ENCODE results near the gene EFCAB5. TPM values are rescaled to one million over a fixed set of nuclear protein-coding genes. Genes with fewer than 3 reads are reported as not detected.
"Not testable (repeated sequence)": the region's sequence is repeated elsewhere in the genome, so short reads cannot be mapped to it uniquely, and the experiment has no call there.

EFCAB5 gene
- polyA plus RNA-seq (0.42 and 1.0 TPM in 2 replicates), polyA minus RNA-seq (1.5 and 1.7 TPM in 2 replicates)

DNA sequence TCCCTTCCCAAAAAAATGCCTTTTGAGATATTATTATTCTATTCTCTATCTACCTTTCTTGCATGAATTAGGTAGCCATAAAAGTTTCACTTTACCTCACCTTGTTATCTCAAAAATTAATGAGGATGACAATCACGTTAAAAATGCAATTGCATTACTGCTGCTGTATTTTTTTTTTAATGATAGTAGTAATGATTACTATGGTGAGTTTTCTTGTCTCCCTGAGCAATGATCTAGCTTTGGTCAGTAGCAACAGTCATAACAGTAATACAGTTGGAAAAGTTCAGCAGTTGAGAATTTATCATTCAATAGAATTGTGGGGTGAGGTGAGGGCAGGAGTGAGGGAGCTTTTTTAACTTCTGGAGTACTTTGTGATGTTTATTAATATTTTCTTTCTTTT lies at the start of gene EFCAB5:
Gene EFCAB5, plus strand, starts transcription at position 301 of the 400 bp plus-strand sequence. CDS start 163 bp downstream, outside the sequence.
- H3F3A ChIP-seq (ENCODE audit: insufficient read depth, low read length, poor library complexity, severe bottlenecking): no peaks in the 10 kb centered on the region
- no peak within 1 kb of the TSS for H2AFZ ChIP-seq (ENCODE audit: low read depth, low read length)
- H3K9me2 ChIP-seq (ENCODE audit: insufficient read depth, low read length): no peaks in the 10 kb centered on the region

DNA sequence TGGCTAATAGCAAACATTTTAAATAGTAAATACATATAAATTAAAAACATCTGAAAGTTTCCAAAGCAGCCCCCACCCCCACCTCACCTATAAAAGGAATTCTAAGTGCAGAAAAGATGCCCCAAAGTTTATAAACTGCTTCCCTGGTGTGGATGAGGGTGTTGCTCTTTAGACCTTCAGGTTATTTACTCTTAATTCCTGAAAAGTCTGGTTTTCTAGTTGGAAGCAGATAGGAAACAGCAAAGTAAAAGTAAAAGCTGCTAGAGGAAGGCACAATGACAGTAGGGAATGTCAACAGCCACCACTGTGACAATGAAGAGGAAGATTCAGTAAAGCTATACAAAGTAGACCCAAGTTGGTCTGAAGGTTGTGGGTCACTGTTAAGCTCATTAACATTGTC lies 49.2 kb upstream of the EFCAB5 start:
- Histone ChIP-seq H3K79me2 (replicated peaks; ENCODE audit: insufficient read depth, low read length) (peaks cover 44% of the 10 kb centered on the region), H3K4me2 (ENCODE audit: low read length) (no peak overlapping the region), H3K4me3 (ENCODE audit: low read length) (no peak overlapping the region), H3K27me3 (ENCODE audit: insufficient read depth, low read depth, low read length) (no peaks in the 10 kb centered on the region), H2AFZ (ENCODE audit: low read depth, low read length) (no peak overlapping the region), H3K27ac (ENCODE audit: low read length) (no peak overlapping the region), H4K20me1 (ENCODE audit: insufficient read depth) (peaks cover 2% of the 10 kb centered on the region), H3K9me2 (ENCODE audit: insufficient read depth, low read length) (no peaks in the 10 kb centered on the region), H3K9ac (ENCODE audit: low read length) (no peak overlapping the region), H3K36me3 (ENCODE audit: insufficient read depth, low read length) (peaks cover 4% of the 10 kb centered on the region), H3K9me3 (ENCODE audit: low read length) (no peaks in the 10 kb centered on the region), H3F3A (ENCODE audit: insufficient read depth, low read length, poor library complexity, severe bottlenecking) (no peaks in the 10 kb centered on the region)
- TF ChIP-seq MXI1 (conservative IDR thresholded peaks at IDR 0.05; ENCODE audit: poor library complexity, severe bottlenecking) (no peak), POLR2AphosphoS5 (IDR thresholded peaks at IDR 0.05) (no peak), TAF1 (IDR thresholded peaks at IDR 0.05; ENCODE audit: low read depth) (no peak), EZH2 (IDR thresholded peaks at IDR 0.05; ENCODE audit: borderline replicate concordance, insufficient read depth, low read length, poor library complexity, severe bottlenecking) (no peak), SMC3 (conservative IDR thresholded peaks at IDR 0.05; ENCODE audit: poor library complexity) (no peak), RAD21 (conservative IDR thresholded peaks at IDR 0.05) (no peak), EP300 (conservative IDR thresholded peaks at IDR 0.05; ENCODE audit: poor library complexity, severe bottlenecking) (no peak)
- TF ChIP-seq, protein P1, sequence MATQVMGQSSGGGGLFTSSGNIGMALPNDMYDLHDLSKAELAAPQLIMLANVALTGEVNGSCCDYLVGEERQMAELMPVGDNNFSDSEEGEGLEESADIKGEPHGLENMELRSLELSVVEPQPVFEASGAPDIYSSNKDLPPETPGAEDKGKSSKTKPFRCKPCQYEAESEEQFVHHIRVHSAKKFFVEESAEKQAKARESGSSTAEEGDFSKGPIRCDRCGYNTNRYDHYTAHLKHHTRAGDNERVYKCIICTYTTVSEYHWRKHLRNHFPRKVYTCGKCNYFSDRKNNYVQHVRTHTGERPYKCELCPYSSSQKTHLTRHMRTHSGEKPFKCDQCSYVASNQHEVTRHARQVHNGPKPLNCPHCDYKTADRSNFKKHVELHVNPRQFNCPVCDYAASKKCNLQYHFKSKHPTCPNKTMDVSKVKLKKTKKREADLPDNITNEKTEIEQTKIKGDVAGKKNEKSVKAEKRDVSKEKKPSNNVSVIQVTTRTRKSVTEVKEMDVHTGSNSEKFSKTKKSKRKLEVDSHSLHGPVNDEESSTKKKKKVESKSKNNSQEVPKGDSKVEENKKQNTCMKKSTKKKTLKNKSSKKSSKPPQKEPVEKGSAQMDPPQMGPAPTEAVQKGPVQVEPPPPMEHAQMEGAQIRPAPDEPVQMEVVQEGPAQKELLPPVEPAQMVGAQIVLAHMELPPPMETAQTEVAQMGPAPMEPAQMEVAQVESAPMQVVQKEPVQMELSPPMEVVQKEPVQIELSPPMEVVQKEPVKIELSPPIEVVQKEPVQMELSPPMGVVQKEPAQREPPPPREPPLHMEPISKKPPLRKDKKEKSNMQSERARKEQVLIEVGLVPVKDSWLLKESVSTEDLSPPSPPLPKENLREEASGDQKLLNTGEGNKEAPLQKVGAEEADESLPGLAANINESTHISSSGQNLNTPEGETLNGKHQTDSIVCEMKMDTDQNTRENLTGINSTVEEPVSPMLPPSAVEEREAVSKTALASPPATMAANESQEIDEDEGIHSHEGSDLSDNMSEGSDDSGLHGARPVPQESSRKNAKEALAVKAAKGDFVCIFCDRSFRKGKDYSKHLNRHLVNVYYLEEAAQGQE (IDR thresholded peaks at IDR 0.05; ENCODE audit: borderline replicate concordance): no peak
- TF ChIP-seq, protein P2, sequence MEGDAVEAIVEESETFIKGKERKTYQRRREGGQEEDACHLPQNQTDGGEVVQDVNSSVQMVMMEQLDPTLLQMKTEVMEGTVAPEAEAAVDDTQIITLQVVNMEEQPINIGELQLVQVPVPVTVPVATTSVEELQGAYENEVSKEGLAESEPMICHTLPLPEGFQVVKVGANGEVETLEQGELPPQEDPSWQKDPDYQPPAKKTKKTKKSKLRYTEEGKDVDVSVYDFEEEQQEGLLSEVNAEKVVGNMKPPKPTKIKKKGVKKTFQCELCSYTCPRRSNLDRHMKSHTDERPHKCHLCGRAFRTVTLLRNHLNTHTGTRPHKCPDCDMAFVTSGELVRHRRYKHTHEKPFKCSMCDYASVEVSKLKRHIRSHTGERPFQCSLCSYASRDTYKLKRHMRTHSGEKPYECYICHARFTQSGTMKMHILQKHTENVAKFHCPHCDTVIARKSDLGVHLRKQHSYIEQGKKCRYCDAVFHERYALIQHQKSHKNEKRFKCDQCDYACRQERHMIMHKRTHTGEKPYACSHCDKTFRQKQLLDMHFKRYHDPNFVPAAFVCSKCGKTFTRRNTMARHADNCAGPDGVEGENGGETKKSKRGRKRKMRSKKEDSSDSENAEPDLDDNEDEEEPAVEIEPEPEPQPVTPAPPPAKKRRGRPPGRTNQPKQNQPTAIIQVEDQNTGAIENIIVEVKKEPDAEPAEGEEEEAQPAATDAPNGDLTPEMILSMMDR (IDR thresholded peaks at IDR 0.05; ENCODE audit: poor library complexity, severe bottlenecking): no peak

More for the DNA sequence above, at the start of gene EFCAB5:
- no peak within 1 kb of the TSS for H3K27ac ChIP-seq (ENCODE audit: low read length)
- no peak within 1 kb of the TSS for H3K4me3 ChIP-seq (ENCODE audit: low read length)
- H4K20me1 ChIP-seq (ENCODE audit: insufficient read depth): no peaks in the 10 kb centered on the region
- no peaks in the 10 kb centered on the region for H3K9me3 ChIP-seq (ENCODE audit: low read length)
- TF ChIP-seq TAF1 (IDR thresholded peaks at IDR 0.05; ENCODE audit: low read depth) (no peak), SMC3 (conservative IDR thresholded peaks at IDR 0.05; ENCODE audit: poor library complexity) (no peak), RAD21 (conservative IDR thresholded peaks at IDR 0.05) (no peak), MXI1 (conservative IDR thresholded peaks at IDR 0.05; ENCODE audit: poor library complexity, severe bottlenecking) (no peak), EP300 (conservative IDR thresholded peaks at IDR 0.05; ENCODE audit: poor library complexity, severe bottlenecking) (no peak), POLR2AphosphoS5 (IDR thresholded peaks at IDR 0.05) (no peak), EZH2 (IDR thresholded peaks at IDR 0.05; ENCODE audit: borderline replicate concordance, insufficient read depth, low read length, poor library complexity, severe bottlenecking) (no peak)
- TF ChIP-seq, protein P2 (IDR thresholded peaks at IDR 0.05; ENCODE audit: poor library complexity, severe bottlenecking): no peak
- TF ChIP-seq, protein P1 (IDR thresholded peaks at IDR 0.05; ENCODE audit: borderline replicate concordance): no peak
- H3K4me2 ChIP-seq (ENCODE audit: low read length): no peak within 1 kb of the TSS
- no peak within 1 kb of the TSS for H3K9ac ChIP-seq (ENCODE audit: low read length)
- H3K36me3 ChIP-seq (ENCODE audit: insufficient read depth, low read length): no peaks in the 10 kb centered on the region
- peaks cover 8% of the 10 kb centered on the region for H3K27me3 ChIP-seq (ENCODE audit: insufficient read depth, low read depth, low read length)
- H3K79me2 ChIP-seq (replicated peaks; ENCODE audit: insufficient read depth, low read length): no peaks in the 10 kb centered on the region

DNA sequence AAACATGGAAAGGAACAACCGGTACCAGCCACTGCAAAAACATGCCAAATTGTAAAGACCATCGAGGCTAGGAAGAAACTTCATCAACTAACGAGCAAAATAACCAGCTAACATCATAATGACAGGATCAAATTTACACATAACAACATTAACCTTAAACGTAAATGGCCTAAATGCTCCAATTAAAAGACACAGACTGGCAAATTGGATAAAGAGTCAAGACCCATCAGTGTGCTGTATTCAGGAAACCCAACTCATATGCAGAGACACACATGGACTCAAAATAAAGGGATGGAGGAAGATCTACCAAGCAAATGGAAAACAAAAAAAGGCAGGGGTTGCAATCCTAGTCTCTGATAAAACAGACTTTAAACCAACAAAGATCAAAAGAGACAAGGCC lies 44.3 kb upstream of the EFCAB5 start:
- H2AFZ ChIP-seq (ENCODE audit: low read depth, low read length); H3F3A ChIP-seq (ENCODE audit: insufficient read depth, low read length, poor library complexity, severe bottlenecking); H3K36me3 ChIP-seq (ENCODE audit: insufficient read depth, low read length); H4K20me1 ChIP-seq (ENCODE audit: insufficient read depth); H3K4me3 ChIP-seq (ENCODE audit: low read length); H3K4me2 ChIP-seq (ENCODE audit: low read length); H3K9ac ChIP-seq (ENCODE audit: low read length); H3K27ac ChIP-seq (ENCODE audit: low read length); H3K9me2 ChIP-seq (ENCODE audit: insufficient read depth, low read length); H3K27me3 ChIP-seq (ENCODE audit: insufficient read depth, low read depth, low read length); H3K9me3 ChIP-seq (ENCODE audit: low read length): not testable (repeated sequence)
- peaks cover 24% of the 10 kb centered on the region for H3K79me2 ChIP-seq (replicated peaks; ENCODE audit: insufficient read depth, low read length)

Measured in neural cell (in vitro differentiated cells).